Osteoblast (primary cell): ENCODE data around the gene CYP3A4. TPM values are rescaled to one million over a fixed set of nuclear protein-coding genes. Genes with fewer than 3 reads are reported as not detected.

Experiments used
- DNase-seq: peaks from one replicate; pipeline ENCODE4 v3.0.0; 2011; ENCODE audit warnings: low spot score, mixed read lengths; ENCODE audit not compliant: insufficient read length; ENCODE audit errors: missing footprints
- H2AFZ ChIP-seq: 2 replicates; pipeline ENCODE4 v1.6.0; 2011; ENCODE audit warnings: mild to moderate bottlenecking, low read length
- H3K27ac ChIP-seq: 2 replicates; pipeline ENCODE4 v1.5.1; 2011; ENCODE audit warnings: mild to moderate bottlenecking, low read depth, low read length, moderate library complexity
- H3K27me3 ChIP-seq: 2 replicates; pipeline ENCODE4 v1.6.0; 2012; ENCODE audit warnings: mild to moderate bottlenecking, control low read depth, inconsistent platforms, low read length, moderate library complexity; ENCODE audit not compliant: insufficient read depth
- H3K36me3 ChIP-seq: 2 replicates; pipeline ENCODE4 v1.5.1; 2011; ENCODE audit warnings: mild to moderate bottlenecking, low read length, control low read depth, moderate library complexity; ENCODE audit not compliant: insufficient read depth
- H3K4me1 ChIP-seq: 2 replicates; pipeline ENCODE4 v1.5.1; 2011; ENCODE audit warnings: mild to moderate bottlenecking, low read length, control low read depth, moderate library complexity; ENCODE audit not compliant: insufficient read depth
- H3K4me2 ChIP-seq: 2 replicates; pipeline ENCODE4 v1.6.0; 2011; ENCODE audit warnings: mild to moderate bottlenecking, low read length; ENCODE audit not compliant: insufficient read depth
- H3K4me3 ChIP-seq: fragments of 200-600 bp; sonication (generic); 3 replicates; pipeline ENCODE4 v1.5.1; 2012; ENCODE audit warnings: mild to moderate bottlenecking, low read length, inconsistent platforms; ENCODE audit not compliant: insufficient read depth
- H3K79me2 ChIP-seq: 2 replicates; pipeline ENCODE4 v1.6.0; 2012; ENCODE audit warnings: mild to moderate bottlenecking, low read length, control low read depth, inconsistent platforms; ENCODE audit not compliant: insufficient read depth
- H3K9me3 ChIP-seq: 2 replicates; pipeline ENCODE4 v1.5.1; 2011; ENCODE audit warnings: low read depth, low read length, control low read depth
- H4K20me1 ChIP-seq: 2 replicates; pipeline ENCODE4 v1.6.0; 2012; ENCODE audit warnings: mild to moderate bottlenecking, low read length, control low read depth; ENCODE audit not compliant: insufficient read depth
- total RNA-seq: library from RNA; depleted of rRNA; stranded (reverse); fragments of >200 nt; gene quantifications from 2 replicates; pipeline ENCODE4 v1.2.3, GENCODE V29; 2012
- TF ChIP-seq, protein P1 (sequence below): IDR thresholded peaks from 2 replicates; pipeline ENCODE4 v1.5.1; 2011; ENCODE audit warnings: mild to moderate bottlenecking, low read depth, low read length, moderate library complexity; ENCODE audit errors: extremely low read depth

The CYP3A4 gene
- total RNA-seq, 1 donor: not detected

DNA sequence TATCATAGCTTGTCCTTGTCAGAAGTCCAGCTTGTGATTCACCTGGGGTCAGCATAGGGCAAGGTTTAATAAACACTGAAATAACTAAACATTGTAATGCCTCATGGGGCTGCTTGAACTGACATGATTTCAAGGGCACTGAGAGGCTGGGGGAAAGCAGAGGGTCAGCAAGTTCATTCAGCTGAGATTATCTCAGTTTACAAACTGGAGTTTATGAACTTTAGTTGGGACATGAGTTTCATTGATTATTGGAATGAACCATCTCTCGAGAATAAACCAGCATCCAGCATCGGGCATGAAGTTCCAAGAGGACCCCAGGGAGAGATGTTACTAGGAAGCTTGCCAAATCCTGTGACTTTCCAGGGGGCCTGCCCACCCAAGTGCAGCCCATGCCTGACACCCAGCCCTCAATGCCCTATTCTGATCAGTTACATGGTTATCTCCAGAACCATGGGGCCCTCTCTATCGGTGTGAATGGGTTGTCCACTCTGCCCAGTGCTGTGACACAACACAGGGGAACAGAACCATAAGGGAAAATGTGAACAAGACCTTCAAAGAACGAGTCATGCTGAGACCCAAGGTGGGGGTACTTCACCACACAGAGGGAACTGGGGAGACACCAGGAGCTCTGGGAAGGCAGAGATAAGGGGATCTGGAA lies 41.1 kb downstream of the CYP3A4 start:
- Histone ChIP-seq H3K27me3 (peaks cover 25% of the 10 kb centered on the region), H3K36me3 (no peaks in the 10 kb centered on the region), H4K20me1 (no peaks in the 10 kb centered on the region)

DNA sequence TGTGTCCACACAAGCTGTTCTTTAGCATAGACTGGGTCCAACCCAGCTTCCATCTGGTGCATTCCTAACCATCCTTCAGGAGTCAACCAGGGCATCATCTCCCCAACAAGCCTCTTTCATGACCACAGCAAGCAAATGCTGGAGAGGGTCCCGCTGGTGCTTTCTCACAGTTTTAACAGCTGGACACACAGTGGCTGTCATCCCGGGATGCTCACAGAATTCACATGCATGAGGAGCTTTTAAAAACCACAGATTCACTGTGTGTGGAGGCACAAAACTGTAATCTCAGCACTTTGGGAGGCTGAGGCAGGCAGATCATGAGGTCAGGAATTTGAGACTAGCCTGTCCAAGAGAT lies 42.6 kb downstream of the CYP3A4 start:
- Histone ChIP-seq H3K27me3 (peaks cover 21% of the 10 kb centered on the region), H3K4me1 (no peaks in the 10 kb centered on the region), H3K4me2 (no peak overlapping the region), H3K36me3 (no peaks in the 10 kb centered on the region), H3K4me3 (no peak overlapping the region), H3K79me2 (no peaks in the 10 kb centered on the region), H2AFZ (no peak overlapping the region), H3K27ac (no peak overlapping the region), H3K9me3 (no peaks in the 10 kb centered on the region), H4K20me1 (no peaks in the 10 kb centered on the region)
- no peak for DNase-seq
- TF ChIP-seq, protein P1, sequence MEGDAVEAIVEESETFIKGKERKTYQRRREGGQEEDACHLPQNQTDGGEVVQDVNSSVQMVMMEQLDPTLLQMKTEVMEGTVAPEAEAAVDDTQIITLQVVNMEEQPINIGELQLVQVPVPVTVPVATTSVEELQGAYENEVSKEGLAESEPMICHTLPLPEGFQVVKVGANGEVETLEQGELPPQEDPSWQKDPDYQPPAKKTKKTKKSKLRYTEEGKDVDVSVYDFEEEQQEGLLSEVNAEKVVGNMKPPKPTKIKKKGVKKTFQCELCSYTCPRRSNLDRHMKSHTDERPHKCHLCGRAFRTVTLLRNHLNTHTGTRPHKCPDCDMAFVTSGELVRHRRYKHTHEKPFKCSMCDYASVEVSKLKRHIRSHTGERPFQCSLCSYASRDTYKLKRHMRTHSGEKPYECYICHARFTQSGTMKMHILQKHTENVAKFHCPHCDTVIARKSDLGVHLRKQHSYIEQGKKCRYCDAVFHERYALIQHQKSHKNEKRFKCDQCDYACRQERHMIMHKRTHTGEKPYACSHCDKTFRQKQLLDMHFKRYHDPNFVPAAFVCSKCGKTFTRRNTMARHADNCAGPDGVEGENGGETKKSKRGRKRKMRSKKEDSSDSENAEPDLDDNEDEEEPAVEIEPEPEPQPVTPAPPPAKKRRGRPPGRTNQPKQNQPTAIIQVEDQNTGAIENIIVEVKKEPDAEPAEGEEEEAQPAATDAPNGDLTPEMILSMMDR: no peak

More for the DNA sequence above, 41.1 kb downstream of the CYP3A4 start:
- H3K27ac ChIP-seq: no peak overlapping the region
- no peaks in the 10 kb centered on the region for H3K9me3 ChIP-seq
- H2AFZ ChIP-seq: no peak overlapping the region
- TF ChIP-seq, protein P1: no peak
- no peak overlapping the region for H3K4me2 ChIP-seq
- no peak for DNase-seq
- no peaks in the 10 kb centered on the region for H3K4me1 ChIP-seq
- no peak overlapping the region for H3K4me3 ChIP-seq
- no peaks in the 10 kb centered on the region for H3K79me2 ChIP-seq

DNA sequence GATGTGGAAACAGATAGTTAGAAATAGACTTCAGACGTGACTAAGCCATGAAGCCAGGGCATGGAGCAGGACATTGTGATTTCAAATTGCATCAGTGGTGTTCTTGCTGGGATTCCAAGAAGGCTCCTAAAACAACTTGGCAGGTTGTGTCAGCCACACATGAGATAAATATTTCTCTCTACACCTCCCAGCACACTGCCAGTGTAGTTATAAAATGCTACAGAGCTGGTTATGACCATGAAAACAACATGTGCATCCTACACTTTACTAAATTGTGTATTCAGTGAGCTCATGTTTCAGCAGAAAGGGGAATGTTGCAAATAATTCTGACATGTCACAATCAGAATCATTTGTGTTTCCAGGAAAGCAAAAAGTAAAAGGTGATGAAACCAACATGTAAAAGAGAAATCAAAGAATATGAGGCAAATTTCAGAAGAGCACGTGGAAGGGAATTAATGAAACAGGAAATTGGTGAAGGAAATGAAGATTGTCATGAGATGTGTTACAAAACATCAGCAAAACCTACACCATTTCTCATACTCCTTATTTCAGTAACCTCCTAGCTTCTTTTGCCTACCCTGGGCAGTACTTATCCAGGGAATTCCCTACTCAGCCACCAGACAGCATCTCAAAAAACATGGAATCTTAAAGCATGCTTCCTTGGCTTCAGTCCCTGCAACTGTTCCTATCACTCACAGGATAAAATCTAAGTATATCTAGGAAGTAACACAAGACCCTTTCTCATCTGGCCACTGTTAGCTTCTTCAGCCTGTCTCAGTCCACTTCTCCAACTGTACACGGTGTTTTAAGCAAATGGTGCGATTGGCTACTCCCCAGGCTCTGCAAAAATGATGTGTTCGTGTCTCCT lies 43.2 kb downstream of the CYP3A4 start:
- no peak overlapping the region for H2AFZ ChIP-seq
- H3K79me2 ChIP-seq: no peaks in the 10 kb centered on the region
- H4K20me1 ChIP-seq: no peaks in the 10 kb centered on the region
- no peaks in the 10 kb centered on the region for H3K9me3 ChIP-seq
- peak; percentile 10 for DNase-seq
- H3K4me1 ChIP-seq: no peaks in the 10 kb centered on the region
- no peak overlapping the region for H3K4me3 ChIP-seq
- TF ChIP-seq, protein P1: no peak
- H3K4me2 ChIP-seq: no peak overlapping the region
- H3K36me3 ChIP-seq: no peaks in the 10 kb centered on the region
- no peak overlapping the region for H3K27ac ChIP-seq
- H3K27me3 ChIP-seq: peaks cover 21% of the 10 kb centered on the region
